HG03064 (cell line): ENCODE measurements around the gene USP24.

Experiments
- ATAC-seq: cut with Tn5 transposase; IDR thresholded peaks from one replicate; pipeline ENCODE4 v1.9.1; 2021; ENCODE audit warnings: low read depth; ENCODE audit not compliant: unreplicated experiment

USP24 gene

DNA sequence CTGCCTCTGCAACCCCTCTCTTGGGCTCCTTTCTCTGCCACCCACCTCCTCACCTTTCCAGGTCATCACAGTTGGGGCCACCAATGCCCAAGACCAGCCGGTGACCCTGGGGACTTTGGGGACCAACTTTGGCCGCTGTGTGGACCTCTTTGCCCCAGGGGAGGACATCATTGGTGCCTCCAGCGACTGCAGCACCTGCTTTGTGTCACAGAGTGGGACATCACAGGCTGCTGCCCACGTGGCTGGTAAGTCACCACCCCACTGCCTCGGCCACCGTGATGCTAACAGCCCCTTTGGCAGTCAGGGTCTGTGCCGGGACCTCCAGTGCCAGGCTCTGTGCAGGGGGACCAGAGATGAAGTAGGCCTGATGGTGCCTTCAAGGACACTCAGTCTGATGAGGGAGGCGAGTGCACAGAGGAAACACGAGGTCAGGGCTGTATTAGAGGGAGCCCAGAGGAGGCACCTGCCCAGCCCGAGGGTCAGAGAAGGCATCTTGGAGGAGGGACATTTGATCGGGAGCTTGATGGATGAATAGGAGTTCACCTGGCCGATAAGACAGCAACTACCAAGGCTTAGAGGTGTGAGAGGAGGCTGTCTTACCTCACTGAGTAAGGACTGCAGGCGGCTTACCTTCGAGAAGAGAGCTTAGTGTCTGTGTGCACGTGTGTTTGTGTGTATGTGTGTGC, 157.8 kb downstream of the USP24 start:
- ATAC-seq = no peak

DNA sequence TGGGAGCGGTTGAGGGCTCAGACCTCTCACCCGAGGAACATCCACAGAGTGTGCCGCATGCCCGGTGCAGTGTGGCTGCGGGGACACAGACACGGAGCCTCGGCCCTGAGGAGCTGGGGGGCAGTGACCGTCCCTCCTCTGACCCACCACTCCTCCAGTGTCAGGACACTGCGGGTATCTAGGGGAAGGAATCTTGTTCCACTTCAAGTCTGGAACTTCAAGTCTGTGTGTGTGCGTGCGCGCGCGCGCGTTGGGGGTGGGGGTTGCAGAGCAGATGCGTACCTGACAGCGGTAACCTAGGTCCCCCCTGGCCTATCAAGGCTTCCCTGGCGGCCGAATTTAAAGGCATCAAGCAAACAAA, 158.6 kb downstream of the USP24 start:
- ATAC-seq = no peak

DNA sequence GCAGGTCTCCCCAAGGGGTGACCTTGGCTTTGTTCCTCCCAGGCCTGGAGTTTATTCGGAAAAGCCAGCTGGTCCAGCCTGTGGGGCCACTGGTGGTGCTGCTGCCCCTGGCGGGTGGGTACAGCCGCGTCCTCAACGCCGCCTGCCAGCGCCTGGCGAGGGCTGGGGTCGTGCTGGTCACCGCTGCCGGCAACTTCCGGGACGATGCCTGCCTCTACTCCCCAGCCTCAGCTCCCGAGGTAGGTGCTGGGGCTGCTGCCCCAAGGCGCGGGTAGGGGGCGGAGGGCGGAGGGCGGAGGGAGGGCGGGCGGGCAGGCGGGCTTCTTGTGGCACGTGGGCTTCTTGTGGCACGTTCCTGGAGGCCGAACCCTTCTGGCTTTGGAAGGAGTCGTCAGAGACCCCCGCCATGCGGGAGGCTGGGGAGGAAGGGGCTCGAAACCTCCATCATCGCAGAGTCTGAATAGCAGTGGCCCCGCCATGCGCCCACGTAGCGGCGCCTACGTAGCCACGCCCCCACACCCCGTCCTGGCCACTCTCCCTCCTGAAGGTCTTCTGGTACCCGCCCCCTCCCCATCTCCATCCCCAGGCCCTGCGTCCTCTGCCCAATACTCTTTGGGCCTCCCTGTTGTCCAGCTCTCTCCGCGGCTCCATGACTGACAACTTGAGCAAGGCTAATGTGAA, 159.1 kb downstream of the USP24 start:
- ATAC-seq = no peak

DNA sequence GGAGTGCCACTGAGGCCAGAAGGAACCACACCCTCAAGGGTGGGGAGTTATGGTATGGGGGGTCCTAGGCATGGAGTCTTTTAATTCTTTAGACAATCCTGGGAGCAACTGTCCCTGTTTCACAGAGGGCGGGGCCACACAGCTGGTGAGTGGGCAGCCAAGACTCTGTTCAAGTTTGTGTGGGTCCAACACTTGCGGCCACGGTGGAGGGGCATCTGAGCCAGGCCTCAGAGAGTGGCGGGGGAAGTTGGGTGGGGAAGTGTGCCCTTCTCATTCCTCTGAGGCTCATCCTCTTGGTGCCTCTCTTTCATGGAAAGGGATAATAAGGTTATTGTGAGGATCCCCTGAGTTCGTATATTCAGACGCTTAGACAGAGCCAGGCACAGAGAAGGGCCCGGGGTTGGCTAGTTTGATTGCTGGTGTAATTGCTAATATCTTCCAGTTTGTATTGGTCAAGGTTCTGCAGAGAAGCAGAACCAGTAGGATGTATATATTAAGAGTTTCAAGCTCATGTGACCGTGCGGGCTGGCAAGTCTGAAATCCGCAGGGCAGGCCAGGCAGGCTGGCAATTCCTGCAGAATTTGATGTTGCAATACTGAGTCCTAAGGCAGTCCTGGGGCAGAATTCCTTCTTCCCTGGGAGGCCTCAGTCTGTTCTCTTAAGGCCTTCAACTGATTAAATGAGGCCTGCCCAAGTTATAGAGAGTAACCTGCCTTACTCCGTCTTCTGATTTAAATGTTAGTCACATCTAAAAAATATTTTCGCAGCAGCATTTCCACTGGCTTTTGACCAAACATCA, 159.9 kb downstream of the USP24 start:
- ATAC-seq = no peak

DNA sequence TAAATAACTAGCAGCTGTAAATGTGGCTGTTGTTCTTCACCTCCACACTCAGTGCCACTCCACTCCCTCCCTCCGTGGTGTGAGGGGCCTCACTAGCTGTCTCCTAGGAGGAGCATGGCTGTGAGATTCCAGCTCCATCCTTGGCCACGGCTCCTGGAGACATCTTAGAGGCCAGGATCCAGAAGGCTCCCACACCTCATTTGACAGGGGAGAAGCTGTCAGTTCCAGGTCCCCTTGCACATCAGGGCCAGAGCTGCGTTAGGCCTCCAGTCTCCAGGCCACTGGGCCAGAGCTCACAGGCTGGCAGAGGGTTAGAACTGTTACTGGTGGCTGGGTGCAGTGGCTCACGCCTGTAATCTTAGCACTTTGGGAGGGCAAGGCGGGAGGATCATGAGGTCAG, 160.8 kb downstream of the USP24 start:
- no peak for ATAC-seq

DNA sequence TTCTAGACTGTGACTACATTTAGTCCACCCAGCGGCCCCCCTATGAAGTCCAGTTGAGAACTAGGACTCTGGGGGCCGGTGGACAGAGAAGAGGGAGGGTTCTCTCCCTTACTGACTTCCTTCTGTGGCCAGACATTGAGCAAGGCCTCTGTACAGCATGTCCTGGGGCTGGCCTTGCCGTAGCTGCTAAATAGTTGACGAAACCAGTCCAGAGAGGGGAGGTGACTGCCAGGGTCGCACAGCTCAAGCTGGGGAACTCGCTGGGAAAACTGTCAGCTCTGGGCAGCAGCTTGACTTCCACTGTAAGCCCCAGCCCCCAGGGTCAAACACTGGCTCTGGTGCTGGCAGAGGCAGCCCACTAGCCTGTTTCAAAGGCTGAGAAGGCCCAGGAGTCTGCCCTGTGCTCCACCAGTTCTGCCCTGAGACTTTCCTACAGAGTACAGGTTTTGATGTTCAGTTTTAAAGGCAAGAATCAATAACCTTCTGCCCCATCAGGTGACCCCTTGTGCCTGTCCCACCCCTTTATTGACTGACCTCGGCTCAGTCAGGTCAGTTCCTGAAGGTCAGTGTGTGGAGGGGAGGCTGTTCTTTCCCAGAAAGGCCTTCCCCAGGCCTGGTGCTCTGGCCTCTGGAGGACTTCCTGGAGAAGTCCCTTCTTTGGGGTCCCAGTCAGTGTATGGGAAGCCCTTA, 161.8 kb downstream of the USP24 start:
- ATAC-seq = no peak

DNA sequence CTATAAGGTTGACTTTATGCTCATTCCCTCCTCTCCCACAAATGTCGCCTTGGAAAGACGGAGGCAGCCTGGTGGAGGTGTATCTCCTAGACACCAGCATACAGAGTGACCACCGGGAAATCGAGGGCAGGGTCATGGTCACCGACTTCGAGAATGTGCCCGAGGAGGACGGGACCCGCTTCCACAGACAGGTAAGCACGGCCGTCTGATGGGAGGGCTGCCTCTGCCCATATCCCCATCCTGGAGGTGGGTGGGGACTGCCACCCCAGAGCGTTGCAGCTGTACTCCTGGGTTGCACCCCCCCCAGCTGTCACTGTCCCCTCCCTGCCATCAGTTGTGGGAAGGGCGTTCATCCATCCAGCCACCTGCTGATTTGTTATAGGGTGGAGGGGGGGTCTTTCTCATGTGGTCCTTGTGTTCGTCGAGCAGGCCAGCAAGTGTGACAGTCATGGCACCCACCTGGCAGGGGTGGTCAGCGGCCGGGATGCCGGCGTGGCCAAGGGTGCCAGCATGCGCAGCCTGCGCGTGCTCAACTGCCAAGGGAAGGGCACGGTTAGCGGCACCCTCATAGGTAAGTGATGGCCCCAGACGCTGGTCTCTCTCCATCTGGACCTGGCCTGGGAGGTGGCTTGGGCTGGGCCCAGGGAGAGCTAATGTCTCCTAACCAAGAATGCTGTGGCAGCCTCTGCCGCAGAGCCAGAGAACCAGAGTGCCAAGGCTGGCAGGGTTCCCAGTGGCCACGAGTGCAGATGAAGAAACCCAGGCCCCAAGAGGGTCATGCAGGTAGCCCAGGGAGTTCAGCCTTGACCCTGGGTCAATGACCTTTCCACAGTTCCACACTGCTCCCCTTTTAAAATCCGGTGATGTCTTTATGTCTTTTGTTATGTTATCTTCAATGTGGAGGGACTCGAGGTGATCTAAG, 162.7 kb downstream of the USP24 start:
- no peak for ATAC-seq

DNA sequence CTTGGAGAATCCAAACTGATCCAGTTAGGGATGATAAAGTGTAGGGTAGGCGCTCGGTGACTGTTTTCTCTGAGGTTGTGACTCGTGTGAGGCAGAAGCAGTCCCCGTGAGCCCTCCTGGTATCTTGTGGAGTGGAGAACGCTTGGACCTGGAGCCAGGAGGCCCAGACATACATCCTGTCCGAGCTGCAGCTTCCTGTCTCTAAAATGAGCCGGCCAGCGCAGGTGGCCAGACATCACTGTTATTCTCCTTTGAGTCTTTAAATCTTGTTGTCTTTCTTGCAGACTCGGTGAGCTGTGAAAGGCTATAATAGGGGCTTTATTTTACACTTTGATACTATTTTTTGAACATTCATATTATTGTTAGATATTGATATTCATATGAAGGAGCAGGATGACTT, 163.5 kb downstream of the USP24 start:
- ATAC-seq = no peak

DNA sequence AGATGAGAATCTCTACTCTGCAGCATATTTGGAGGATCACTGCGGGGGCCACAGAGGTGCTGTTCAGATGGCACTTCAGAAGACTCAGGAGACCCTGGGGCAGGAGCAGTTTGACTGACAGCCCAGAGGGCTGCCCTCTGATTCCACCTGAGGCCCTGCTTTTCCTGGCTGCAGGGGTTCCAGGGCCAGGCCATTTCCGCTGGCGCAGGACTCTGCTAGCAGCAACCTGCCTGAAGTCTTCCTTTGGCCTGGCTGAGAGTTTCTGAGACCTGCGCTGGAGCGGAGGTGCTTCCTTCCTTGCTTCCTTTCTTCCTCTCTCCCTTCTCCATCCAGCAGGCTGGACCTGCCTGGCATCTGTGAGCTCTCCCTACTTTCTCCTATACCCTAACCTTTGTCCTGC, 164.0 kb downstream of the USP24 start:
- no peak for ATAC-seq

DNA sequence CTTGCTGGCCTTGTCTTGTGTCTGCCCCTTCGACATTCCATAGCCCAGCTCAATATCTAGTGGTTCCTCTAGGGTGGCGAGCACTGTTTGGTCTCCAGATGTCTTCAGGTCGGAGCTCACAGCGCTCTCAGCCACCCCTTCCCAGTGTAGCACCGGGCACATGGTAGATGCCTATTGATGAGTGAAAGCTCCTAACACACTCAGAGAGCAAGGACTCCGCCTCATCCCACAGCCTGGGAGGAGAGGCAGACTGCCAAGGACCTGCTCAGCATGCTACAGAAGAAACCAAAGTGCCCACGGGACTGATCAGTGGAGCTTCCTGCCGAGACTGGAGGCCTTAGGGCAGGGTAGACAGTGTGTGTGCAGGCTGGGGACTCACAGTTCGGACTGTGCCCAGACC, 164.9 kb downstream of the USP24 start:
- no peak for ATAC-seq

DNA sequence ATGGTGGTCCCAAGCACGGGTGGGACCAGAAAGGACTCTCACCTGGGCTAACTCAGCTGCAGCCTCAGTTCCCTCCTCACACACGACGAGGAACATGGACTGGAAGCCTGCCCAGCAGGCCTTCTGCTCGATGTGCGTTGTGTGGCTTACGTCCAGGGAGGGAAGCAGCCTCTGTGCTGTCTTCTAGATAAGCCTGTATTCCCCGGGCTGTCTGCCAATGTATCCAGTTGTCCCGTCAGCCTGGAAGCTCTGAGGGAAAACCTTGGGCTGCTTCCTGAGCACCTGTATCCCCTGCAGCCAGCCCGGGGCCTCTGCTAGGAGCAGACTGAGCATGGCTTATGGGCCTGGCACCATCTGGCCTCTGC, 165.3 kb downstream of the USP24 start:
- no peak for ATAC-seq

DNA sequence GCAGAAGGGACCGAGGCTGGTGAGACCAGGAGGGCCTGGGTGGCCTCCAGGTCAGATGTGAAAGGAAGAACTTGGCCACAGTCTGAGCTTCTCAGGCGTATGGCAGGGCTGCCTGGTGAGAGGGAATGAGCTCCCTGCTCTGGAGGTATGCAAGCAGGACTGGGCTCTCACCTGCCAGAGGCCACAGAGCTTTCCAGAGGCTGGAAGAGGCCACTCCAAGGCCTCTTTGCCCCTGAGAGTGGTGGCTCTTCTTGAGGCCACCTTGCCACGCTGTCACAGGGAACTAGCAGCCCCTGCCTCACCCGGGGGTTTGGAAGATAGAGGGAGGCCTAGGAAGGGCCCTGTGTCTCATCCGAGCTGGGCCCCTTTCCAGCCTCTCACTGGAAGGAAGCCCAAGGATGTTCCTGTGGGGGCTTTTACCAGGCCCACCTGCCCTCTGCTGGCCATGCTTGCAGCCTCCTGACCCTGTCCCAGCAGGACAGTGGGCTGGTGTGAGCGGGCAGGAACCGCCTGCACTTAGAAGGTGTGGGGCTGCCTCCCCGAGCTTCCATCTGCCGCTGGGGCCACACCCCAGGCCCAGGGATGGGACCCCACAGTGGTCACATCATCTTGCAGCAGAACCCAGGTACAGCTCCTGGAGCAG, 165.8 kb downstream of the USP24 start:
- no peak for ATAC-seq

DNA sequence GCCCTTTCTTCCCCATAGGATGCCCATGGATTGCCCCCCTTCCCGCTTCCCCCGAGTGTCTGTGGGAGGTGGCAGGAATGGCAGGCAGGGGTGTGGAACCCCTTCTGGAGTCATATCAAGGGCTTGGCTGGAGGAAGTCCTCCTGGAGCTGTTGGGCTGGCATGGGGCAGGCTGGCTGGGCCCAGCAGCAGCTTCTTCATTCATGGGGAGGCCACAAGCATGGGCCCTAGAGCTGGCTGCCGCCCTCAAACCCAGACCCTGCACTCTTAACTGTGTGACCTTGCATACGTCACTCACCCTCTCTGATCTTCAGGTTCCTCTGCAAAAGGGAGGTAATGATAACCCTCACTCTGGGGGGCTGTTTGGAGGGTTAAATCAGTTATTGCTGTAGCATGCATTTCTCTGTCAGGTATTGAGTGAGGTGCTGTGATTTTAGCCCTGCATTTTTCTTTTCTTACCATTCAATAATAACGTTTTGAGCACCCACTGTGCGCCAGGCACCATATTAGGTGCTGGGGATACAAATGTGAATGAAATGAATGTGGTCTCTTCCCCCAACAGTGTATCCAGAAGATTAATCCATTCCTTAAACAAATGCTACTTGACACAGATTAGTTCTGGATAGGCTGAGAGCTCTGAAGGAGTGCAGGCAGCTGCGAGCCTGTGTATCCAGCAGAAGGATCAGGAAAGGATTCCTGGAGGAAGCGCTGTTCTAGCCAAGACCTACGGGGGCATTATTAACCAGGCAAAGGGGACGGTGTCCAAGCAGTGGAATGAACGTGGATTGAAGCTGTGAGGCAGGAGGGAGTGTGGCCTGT, 166.5 kb downstream of the USP24 start:
- ATAC-seq = no peak

DNA sequence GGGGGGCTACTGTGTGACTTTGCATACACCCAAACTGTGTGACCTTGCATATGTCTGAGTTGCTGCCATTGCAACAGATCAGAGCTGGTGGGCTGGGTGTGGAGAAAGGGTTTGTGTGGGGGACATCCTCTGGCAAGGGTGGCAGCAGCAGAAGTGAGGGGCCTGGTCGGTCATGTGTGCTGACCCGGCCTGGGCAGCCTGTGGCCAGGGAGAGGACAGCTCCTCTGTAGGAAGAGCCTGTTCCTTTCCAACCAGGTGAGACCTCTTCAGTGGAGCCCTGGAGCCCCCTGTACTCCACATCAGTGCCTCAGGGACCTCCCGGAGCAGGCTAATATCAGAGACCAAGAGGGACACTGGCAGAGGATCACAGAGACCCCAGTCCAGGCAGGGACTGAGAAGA, 167.6 kb downstream of the USP24 start:
- ATAC-seq = no peak

DNA sequence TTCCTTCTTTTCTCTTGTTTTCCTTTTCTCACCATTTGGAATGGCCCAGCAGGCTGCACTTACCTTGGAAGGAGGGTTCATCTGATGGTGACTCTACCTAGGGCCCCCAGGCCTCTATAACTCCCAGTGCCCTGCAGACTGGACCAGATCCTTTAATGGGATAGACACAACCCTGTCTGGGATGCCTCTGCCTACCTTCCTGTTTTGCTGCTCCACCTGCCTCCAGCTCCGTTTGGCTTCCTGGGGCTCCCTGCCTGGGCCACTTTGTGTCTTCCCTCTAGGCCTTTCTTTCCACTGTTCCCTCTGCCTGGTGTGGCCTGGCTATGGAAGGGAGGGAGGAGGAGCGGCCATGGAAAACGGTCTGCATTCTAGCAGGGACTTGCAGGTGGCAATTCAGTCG, 168.3 kb downstream of the USP24 start:
- no peak for ATAC-seq

DNA sequence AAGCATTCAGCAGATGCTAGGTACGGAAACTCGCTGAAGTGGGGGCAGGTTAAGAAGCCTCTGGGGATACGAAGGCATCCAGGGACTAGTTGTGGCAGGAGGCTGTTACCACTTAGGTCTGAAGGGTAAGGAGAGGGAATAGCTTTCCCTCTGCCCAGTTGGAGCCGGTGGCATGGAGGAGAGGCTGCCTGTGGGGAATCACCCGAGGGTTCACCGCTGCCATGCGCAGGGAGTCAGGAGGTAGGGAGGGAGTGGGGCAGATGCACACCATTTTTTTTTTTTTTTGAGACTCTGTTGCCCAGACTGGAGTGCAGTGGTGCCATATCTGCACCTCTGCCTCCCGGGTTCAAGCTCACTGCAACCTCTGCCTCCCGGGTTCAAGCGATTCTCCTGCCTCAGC, 169.7 kb downstream of the USP24 start:
- no peak for ATAC-seq

DNA sequence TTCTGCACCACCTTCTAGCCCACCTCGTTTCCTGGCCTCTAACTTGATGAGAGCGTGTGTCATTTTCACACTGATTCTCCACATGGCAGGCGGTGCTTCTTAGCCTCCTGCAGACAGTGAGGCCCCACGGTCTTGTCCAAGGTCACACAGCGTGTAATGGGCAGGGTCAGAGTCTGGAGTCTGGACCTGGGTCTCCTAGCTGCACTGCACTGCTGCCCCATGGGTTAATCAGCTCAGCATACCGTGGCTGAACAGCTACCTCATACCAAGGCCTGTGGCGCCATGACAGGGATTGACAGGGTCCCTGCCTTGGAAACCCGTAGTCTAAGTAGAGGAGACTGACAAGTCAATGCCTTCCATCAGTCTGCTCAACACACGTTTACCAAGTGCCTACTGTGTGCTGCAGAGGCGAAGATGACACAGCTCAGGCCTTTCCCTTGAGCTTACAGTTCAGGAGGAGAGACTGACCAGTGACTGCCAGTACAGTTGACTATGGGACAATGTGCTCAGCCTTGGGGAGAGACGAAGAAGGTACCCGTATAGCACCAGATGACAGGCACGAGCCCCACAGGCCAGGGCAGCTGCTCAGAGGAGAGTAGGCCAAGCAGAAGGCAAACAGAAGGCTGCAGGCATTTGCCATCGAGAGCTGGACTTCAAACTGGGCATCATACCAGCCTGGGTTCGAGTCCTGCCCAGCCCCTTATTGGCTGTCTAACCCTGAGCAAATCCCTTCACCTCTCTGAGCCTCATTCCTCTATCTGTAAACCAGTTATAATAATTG, 170.4 kb downstream of the USP24 start:
- no peak for ATAC-seq

DNA sequence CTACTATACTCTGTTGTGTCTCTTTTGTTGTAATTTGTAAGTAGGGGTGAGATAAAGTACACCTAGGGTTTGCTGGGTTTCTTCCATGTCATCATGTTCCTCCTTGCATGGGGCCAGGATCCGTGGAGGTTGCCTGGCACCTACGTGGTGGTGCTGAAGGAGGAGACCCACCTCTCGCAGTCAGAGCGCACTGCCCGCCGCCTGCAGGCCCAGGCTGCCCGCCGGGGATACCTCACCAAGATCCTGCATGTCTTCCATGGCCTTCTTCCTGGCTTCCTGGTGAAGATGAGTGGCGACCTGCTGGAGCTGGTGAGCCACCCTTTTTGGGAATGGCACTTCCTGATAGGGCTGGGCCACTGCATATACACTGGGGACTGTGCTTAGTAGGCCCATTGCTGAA, 171.4 kb downstream of the USP24 start:
- ATAC-seq = no peak
